ENCODE results near the gene KLF2.

KLF2 gene

DNA sequence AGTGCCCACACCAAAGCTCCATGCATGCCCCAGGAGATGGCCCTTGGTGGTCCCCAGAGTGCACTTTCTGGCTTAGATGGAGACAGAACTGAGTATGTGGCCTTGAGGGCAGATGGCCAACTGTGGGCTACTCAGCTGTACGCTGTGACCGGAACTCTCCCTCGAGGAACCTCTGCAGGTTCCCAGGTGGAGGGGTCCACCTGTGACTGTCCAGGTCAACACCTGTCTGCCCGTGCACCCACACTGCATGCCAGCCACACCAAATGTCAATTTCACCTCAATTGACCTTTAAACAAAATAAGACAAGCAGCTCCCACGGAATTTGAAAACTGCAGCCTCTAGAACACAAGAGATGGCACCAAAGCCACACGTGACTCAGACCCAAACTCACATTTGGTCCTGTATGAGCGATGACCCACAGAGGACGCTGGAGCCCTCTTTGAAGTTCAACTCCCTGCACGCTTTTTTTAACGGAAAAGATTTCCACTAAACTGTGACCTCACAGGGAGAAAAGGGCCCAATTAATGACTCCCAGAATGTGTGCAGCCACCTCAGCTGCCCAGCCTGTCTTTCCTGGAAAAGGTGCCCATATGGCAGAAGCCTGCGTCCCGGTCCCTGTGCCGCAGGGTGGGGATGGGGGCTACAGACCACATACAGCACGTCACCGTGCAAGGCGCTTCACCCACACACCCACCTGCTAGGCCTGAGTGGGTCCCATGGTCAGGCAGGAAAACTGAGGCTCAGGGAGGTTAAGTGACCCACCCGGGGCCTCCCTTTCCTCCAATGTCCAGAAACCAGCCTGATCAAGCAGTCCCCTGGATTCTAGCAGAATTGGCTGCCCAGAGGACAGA, 47.7 kb downstream of the KLF2 start:
- Histone ChIP-seq H4K20me1 (ENCODE audit: insufficient read depth, low read length) (peaks cover 61% of the 10 kb centered on the region), H3K79me2 (ENCODE audit: insufficient read depth, low read length) (no peaks in the 10 kb centered on the region), H3K27ac (ENCODE audit: low read length) (peak overlapping the region; percentile 72), H3K27me3 (ENCODE audit: insufficient read depth, low read length, poor library complexity) (no peaks in the 10 kb centered on the region), H3K4me1 (ENCODE audit: insufficient read depth, low read length) (peaks cover 85% of the 10 kb centered on the region), H3K9me3 (ENCODE audit: insufficient read depth, low read length, severe bottlenecking) (no peaks in the 10 kb centered on the region), H3K4me2 (ENCODE audit: insufficient read depth, low read length) (peak overlapping the region; percentile 64), H3K36me3 (ENCODE audit: insufficient read depth, low read length) (peaks cover 43% of the 10 kb centered on the region), H3K9ac (ENCODE audit: low read depth, low read length) (peak overlapping the region; percentile 33), H2AFZ (ENCODE audit: low read depth, low read length) (no peak overlapping the region), H3K4me3 (ENCODE audit: low read depth in 1 of 2, low read length in 2 of 2) (peak overlapping the region in 1 of 2 experiments; percentile 24; a peak in 2 of 4 replicates)
- TF ChIP-seq, protein P1, sequence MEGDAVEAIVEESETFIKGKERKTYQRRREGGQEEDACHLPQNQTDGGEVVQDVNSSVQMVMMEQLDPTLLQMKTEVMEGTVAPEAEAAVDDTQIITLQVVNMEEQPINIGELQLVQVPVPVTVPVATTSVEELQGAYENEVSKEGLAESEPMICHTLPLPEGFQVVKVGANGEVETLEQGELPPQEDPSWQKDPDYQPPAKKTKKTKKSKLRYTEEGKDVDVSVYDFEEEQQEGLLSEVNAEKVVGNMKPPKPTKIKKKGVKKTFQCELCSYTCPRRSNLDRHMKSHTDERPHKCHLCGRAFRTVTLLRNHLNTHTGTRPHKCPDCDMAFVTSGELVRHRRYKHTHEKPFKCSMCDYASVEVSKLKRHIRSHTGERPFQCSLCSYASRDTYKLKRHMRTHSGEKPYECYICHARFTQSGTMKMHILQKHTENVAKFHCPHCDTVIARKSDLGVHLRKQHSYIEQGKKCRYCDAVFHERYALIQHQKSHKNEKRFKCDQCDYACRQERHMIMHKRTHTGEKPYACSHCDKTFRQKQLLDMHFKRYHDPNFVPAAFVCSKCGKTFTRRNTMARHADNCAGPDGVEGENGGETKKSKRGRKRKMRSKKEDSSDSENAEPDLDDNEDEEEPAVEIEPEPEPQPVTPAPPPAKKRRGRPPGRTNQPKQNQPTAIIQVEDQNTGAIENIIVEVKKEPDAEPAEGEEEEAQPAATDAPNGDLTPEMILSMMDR (IDR thresholded peaks at IDR 0.05; ENCODE audit: borderline replicate concordance, extremely low read depth, low read length, poor library complexity, severe bottlenecking): no peak
- no peak for TF ChIP-seq EZH2 (IDR thresholded peaks at IDR 0.05; ENCODE audit: borderline replicate concordance, low read depth, low read length, severe bottlenecking)
- DNase-seq (no peak), ATAC-seq (ENCODE audit: insufficient read depth, low read depth) (no peak)

DNA sequence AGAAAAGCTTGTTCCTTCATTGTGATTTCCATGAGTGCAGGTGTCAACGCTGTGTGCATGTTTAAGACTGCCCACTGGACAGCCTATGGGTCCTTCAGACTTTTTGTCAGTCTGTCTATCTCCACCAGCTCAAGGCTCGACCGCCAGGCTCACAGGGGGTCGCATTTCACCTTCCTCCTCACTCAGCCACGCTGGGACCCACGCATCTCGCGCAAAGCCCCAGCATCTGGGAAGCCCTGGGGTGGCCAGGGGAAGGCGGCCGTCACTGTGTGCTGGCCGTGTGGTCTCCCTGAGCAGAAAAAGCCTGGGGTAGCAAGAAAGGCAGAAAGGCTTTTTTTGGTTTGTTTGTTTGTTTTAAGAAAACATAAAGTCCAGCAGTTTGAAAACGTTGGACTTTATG, 48.5 kb downstream of the KLF2 start:
- ATAC-seq (ENCODE audit: insufficient read depth, low read depth): no peak
- Histone ChIP-seq H3K4me1 (ENCODE audit: insufficient read depth, low read length) (peaks cover 77% of the 10 kb centered on the region), H3K4me2 (ENCODE audit: insufficient read depth, low read length) (no peak overlapping the region), H3K4me3 (ENCODE audit: low read depth in 1 of 2, low read length in 2 of 2) (no peak overlapping the region), H3K9ac (ENCODE audit: low read depth, low read length) (no peak overlapping the region), H4K20me1 (ENCODE audit: insufficient read depth, low read length) (peaks cover 60% of the 10 kb centered on the region), H2AFZ (ENCODE audit: low read depth, low read length) (no peak overlapping the region), H3K27me3 (ENCODE audit: insufficient read depth, low read length, poor library complexity) (no peaks in the 10 kb centered on the region), H3K27ac (ENCODE audit: low read length) (peak overlapping the region; percentile 9; the same call in 1 of the 2 replicates), H3K79me2 (ENCODE audit: insufficient read depth, low read length) (no peaks in the 10 kb centered on the region), H3K9me3 (ENCODE audit: insufficient read depth, low read length, severe bottlenecking) (no peaks in the 10 kb centered on the region), H3K36me3 (ENCODE audit: insufficient read depth, low read length) (peaks cover 50% of the 10 kb centered on the region)
- TF ChIP-seq, protein P1 (IDR thresholded peaks at IDR 0.05; ENCODE audit: borderline replicate concordance, extremely low read depth, low read length, poor library complexity, severe bottlenecking): no peak
- no peak for TF ChIP-seq EZH2 (IDR thresholded peaks at IDR 0.05; ENCODE audit: borderline replicate concordance, low read depth, low read length, severe bottlenecking)
- no peak for DNase-seq

DNA sequence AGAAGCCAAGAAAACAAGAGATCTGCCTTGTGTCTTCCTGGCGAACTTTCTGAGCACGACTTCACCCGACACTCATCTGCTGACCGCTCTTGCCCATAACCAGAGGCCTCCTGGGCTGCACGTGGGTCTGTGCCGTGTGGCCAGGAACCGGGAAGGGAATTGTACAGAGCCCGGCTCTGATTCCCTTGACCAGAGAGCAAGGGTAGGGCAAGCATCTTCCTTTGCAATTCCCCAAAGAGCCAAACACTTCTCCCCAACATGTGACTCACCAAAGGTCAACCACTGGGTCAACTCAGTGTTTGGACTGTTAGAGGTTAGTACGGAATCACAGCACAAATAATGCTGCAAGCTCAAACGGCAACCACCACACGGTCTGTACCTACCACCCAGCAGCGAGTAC, 48.9 kb downstream of the KLF2 start:
- no peak overlapping the region for H3K4me3 ChIP-seq (ENCODE audit: low read depth in 1 of 2, low read length in 2 of 2)
- peaks cover 50% of the 10 kb centered on the region for H3K36me3 ChIP-seq (ENCODE audit: insufficient read depth, low read length)
- H2AFZ ChIP-seq (ENCODE audit: low read depth, low read length): no peak overlapping the region
- no peak overlapping the region for H3K27ac ChIP-seq (ENCODE audit: low read length)
- no peak overlapping the region for H3K9ac ChIP-seq (ENCODE audit: low read depth, low read length)
- no peak overlapping the region for H3K4me2 ChIP-seq (ENCODE audit: insufficient read depth, low read length)
- no peaks in the 10 kb centered on the region for H3K79me2 ChIP-seq (ENCODE audit: insufficient read depth, low read length)
- H3K4me1 ChIP-seq (ENCODE audit: insufficient read depth, low read length): peaks cover 73% of the 10 kb centered on the region
- no peaks in the 10 kb centered on the region for H3K9me3 ChIP-seq (ENCODE audit: insufficient read depth, low read length, severe bottlenecking)
- ATAC-seq (ENCODE audit: insufficient read depth, low read depth) (no peak), DNase-seq (no peak)
- H4K20me1 ChIP-seq (ENCODE audit: insufficient read depth, low read length): peaks cover 56% of the 10 kb centered on the region
- no peak for TF ChIP-seq EZH2 (IDR thresholded peaks at IDR 0.05; ENCODE audit: borderline replicate concordance, low read depth, low read length, severe bottlenecking)
- TF ChIP-seq, protein P1 (IDR thresholded peaks at IDR 0.05; ENCODE audit: borderline replicate concordance, extremely low read depth, low read length, poor library complexity, severe bottlenecking): no peak
- no peaks in the 10 kb centered on the region for H3K27me3 ChIP-seq (ENCODE audit: insufficient read depth, low read length, poor library complexity)
